Astrocyte of the spinal cord (primary cell): ENCODE measurements around the gene MOCS2.
"Not testable (repeated sequence)": the region's sequence is repeated elsewhere in the genome, so short reads cannot be mapped to it uniquely, and the experiment has no call there.

Experiments
- DNase-seq: peaks from one replicate; pipeline ENCODE4 v3.0.0; 2011; ENCODE audit warnings: low read depth, low spot score
- H3K4me3 ChIP-seq: 2 replicates; pipeline ENCODE4 v1.5.1; 2011; ENCODE audit warnings: low read depth, mild to moderate bottlenecking, low read length, moderate library complexity
- CTCF ChIP-seq: IDR thresholded peaks from 2 replicates; pipeline ENCODE4 v1.5.1; 2012; ENCODE audit warnings: low read depth, mild to moderate bottlenecking, low read length, inconsistent platforms
- in situ Hi-C: cut with HindIII; loops from 2 replicates; pipeline ENCODE4 v1.10.0; 2017; ENCODE audit warnings: low sequenced_read_pairs

MOCS2 gene

GRCh38 chr5:53112909-53113308 is 3.4 kb upstream of the MOCS2 start:
- no peak for DNase-seq
- no peak for TF ChIP-seq CTCF
- no peak overlapping the region for H3K4me3 ChIP-seq
- in situ Hi-C loops, result no loop called here

- H3K4me3 ChIP-seq, in situ Hi-C loops, DNase-seq: not testable (repeated sequence)
Measured at GRCh38 chr5:53112307-53112706, 2.8 kb upstream of the MOCS2 start.

DNA sequence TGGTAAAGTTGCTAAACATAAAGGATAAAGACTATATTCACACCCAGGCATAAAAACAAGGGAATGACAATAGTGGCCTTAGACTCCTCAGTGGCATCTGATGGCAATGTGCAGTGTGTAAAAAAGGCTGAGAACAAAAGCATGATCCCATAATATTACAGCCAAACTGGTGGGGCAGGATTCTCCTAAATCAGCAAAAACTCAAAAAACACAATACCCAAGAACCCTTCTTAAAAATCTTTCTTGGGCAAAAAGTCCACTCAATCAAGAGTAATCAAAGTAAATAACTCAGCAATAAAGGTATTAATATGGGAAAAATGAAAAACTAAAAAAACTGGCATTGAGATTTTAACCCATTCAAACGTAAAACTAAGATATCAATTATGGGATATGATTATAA is 1.6 kb upstream of the MOCS2 start:
- TF ChIP-seq CTCF, result no peak
- H3K4me3 ChIP-seq, result no peak overlapping the region
- in situ Hi-C loops, result no loop called here
- no peak for DNase-seq

GRCh38 chr5:53110156-53110555 is 599 bp upstream of the MOCS2 start:
- TF ChIP-seq CTCF, result no peak
- H3K4me3 ChIP-seq, result peak overlapping the region; percentile 81
- no peak for DNase-seq
- in situ Hi-C loops, result no loop called here

GRCh38 chr5:53109056-53109442 is 508 bp downstream of the MOCS2 start:
- H3K4me3 ChIP-seq, result peak overlapping the region; percentile 81
- TF ChIP-seq CTCF, result no peak
- DNase-seq, result peak; percentile 14
- in situ Hi-C loops, result loop anchor here (10.0 kb wide), 1 partner anchor 154 kb away; no protein-coding TSS in a partner anchor

GRCh38 chr5:53105611-53106300 is 3.8 kb downstream of the MOCS2 start:
- no peak overlapping the region for H3K4me3 ChIP-seq
- DNase-seq, result no peak
- TF ChIP-seq CTCF, result no peak
- in situ Hi-C loops, result loop anchor here (10.0 kb wide), 1 partner anchor 151 kb away; no protein-coding TSS in a partner anchor

DNA sequence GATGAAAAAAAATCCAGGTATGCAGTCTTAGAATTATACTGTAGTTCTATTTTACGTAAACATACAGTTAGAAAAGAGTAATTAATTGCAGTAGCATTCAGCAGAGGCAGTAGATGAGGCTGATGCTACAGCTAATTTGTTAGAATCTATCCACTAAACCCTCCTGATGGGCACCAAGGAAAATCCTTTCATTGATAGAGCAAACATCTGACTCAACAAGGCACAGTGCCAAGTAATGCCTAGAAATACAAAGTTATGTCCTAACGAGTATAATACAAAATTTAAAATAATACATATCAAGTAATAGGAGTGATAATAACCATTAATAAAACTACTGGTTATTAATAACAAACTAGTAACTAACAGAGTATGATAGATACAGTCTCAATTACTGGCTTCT is 9.0 kb downstream of the MOCS2 start:
- in situ Hi-C loops, result loop anchor here (10.0 kb wide), 1 partner anchor 146 kb away; no protein-coding TSS in a partner anchor
- DNase-seq, result no peak
- no peak for TF ChIP-seq CTCF
- H3K4me3 ChIP-seq, result no peak overlapping the region
